SU-DHL-6 (cell line): ENCODE data around the gene DPYSL5.

Experiments used
- H2AFZ ChIP-seq: fragments of 200-600 bp; sonication (generic); 2 replicates; pipeline ENCODE4 v1.6.1; 2014; ENCODE audit warnings: low read depth, mild to moderate bottlenecking, moderate library complexity, mixed read lengths, antibody characterized with exemption, low read length; ENCODE audit not compliant: severe bottlenecking
- H3F3A ChIP-seq: fragments of 200-600 bp; shearing (Covaris generic); 2 replicates; pipeline ENCODE4 v1.6.0; 2016; ENCODE audit warnings: antibody characterized with exemption, mild to moderate bottlenecking; ENCODE audit not compliant: insufficient read depth
- H3K27ac ChIP-seq: fragments of 200-600 bp; sonication (generic); 2 replicates; pipeline ENCODE4 v1.5.1; 2016; ENCODE audit warnings: low read depth, mild to moderate bottlenecking, low read length, moderate library complexity, mixed read lengths
- H3K27me3 ChIP-seq: fragments of 200-600 bp; sonication (generic), shearing (Covaris generic); 2 replicates; pipeline ENCODE4 v1.6.0; 2014; ENCODE audit warnings: mild to moderate bottlenecking, low read length
- H3K36me3 ChIP-seq: fragments of 200-600 bp; sonication (generic); 2 replicates; pipeline ENCODE4 v1.6.1; 2014; ENCODE audit warnings: mild to moderate bottlenecking, low read length, mixed read lengths
- H3K4me2 ChIP-seq: fragments of 300-600, 200-600 bp; shearing (Covaris generic), sonication (generic); 2 replicates; pipeline ENCODE4 v1.6.0; 2014; ENCODE audit warnings: low read length, low read depth, mild to moderate bottlenecking; ENCODE audit not compliant: poor library complexity, severe bottlenecking
- H3K4me3 ChIP-seq: fragments of 200-600 bp; sonication (generic); 2 replicates; pipeline ENCODE4 v1.5.1; 2014; ENCODE audit warnings: antibody characterized with exemption, low read length, mild to moderate bottlenecking, mixed read lengths; ENCODE audit not compliant: insufficient read depth, poor library complexity, severe bottlenecking
- H3K79me2 ChIP-seq: fragments of 200-600 bp; sonication (generic); 2 replicates; pipeline ENCODE4 v1.6.1; 2014; ENCODE audit warnings: mild to moderate bottlenecking, low read length, moderate library complexity; ENCODE audit not compliant: insufficient read depth
- H3K9ac ChIP-seq: fragments of 200-600 bp; sonication (generic); 2 replicates; pipeline ENCODE4 v1.7.0; 2014; ENCODE audit warnings: mild to moderate bottlenecking, low read length
- H3K9me2 ChIP-seq: fragments of 200-600 bp; sonication (generic); replicated peaks from 2 replicates; pipeline ENCODE4 v1.6.1; 2014; ENCODE audit warnings: low read length; ENCODE audit not compliant: insufficient read depth
- H3K9me3 ChIP-seq: fragments of 200-600 bp; sonication (generic); 2 replicates; pipeline ENCODE4 v1.6.1; 2014; ENCODE audit warnings: low read length, mixed read lengths; ENCODE audit not compliant: insufficient read depth
- H4K20me1 ChIP-seq: fragments of 200-600 bp; sonication (generic); 2 replicates; pipeline ENCODE4 v1.6.1; 2014; ENCODE audit warnings: low read depth, mild to moderate bottlenecking, antibody characterized with exemption, low read length, moderate library complexity, mixed read lengths
- EZH2phosphoT487 ChIP-seq: fragments of 200-600 bp; sonication (generic), shearing (Covaris generic); conservative IDR thresholded peaks from 2 replicates; pipeline ENCODE4 v1.6.1; 2018; ENCODE audit warnings: mild to moderate bottlenecking, antibody characterized with exemption, low read length, moderate library complexity, mixed read lengths
- TF ChIP-seq, protein P1 (sequence below): fragments of 200-600 bp; sonication (generic); IDR thresholded peaks from one replicate; pipeline ENCODE4 v1.5.1; 2017; ENCODE audit warnings: antibody characterized with exemption, mild to moderate bottlenecking, low read length, moderate library complexity; ENCODE audit not compliant: insufficient read depth, poor library complexity, severe bottlenecking

The DPYSL5 gene

DNA sequence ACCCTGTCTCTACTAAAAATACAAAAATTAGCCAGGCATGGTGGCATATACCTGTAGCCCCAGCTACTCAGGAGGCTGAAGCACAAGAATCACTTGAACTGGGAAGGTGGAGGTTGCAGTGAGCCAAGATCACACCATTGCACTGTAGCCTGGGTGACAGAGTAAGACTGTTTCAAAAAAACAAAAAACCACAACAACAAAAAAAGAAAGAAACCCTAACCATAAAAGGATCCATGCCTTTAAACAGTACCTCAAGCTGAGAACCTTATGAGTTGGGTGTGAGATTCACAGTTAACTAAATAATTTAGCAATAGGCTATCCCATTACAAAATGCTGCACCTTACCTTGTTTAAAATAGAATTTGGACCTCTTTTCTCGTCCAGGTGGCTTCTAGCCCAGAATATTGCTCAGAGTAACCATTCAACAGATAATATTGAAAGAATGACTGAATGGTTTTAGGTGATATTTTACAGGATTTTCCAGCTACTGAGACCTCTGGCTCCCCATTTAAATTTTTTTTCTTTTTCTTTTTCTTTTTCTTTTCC lies 6.4 kb downstream of the DPYSL5 start:
- Histone ChIP-seq H3F3A (no peaks in the 10 kb centered on the region), H2AFZ (no peak overlapping the region), H3K27me3 (no peaks in the 10 kb centered on the region), H3K4me2 (no peak overlapping the region), H3K9me2 (no peaks in the 10 kb centered on the region), H3K9ac (no peak overlapping the region), H3K9me3 (no peaks in the 10 kb centered on the region), H3K27ac (no peak overlapping the region), H3K79me2 (no peaks in the 10 kb centered on the region), H3K36me3 (no peaks in the 10 kb centered on the region), H4K20me1 (no peaks in the 10 kb centered on the region), H3K4me3 (no peak overlapping the region)
- TF ChIP-seq, protein P1, sequence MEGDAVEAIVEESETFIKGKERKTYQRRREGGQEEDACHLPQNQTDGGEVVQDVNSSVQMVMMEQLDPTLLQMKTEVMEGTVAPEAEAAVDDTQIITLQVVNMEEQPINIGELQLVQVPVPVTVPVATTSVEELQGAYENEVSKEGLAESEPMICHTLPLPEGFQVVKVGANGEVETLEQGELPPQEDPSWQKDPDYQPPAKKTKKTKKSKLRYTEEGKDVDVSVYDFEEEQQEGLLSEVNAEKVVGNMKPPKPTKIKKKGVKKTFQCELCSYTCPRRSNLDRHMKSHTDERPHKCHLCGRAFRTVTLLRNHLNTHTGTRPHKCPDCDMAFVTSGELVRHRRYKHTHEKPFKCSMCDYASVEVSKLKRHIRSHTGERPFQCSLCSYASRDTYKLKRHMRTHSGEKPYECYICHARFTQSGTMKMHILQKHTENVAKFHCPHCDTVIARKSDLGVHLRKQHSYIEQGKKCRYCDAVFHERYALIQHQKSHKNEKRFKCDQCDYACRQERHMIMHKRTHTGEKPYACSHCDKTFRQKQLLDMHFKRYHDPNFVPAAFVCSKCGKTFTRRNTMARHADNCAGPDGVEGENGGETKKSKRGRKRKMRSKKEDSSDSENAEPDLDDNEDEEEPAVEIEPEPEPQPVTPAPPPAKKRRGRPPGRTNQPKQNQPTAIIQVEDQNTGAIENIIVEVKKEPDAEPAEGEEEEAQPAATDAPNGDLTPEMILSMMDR: no peak
- TF ChIP-seq EZH2phosphoT487: no peak

DNA sequence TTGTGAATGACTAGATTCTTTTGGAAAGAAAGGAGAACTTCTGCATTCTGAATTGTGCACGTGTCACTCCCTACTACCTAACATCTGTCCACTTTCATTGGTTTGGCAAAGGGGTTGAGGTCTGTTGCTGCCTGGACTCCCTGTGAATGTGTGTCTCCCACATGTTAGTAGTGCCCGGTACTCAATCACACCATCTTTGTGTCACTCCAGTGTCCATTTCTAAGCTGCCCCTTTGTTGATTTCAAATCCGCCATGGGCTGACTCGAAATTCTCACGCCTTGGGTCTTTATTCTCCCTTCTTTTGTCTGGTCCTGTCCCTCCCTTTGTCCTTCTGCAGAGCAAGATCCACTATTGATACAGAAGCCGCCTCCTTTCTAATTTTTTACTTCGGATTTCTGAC lies 7.5 kb downstream of the DPYSL5 start:
- no peak overlapping the region for H2AFZ ChIP-seq
- no peak overlapping the region for H3K9ac ChIP-seq
- no peaks in the 10 kb centered on the region for H3K9me3 ChIP-seq
- no peaks in the 10 kb centered on the region for H3K79me2 ChIP-seq
- TF ChIP-seq EZH2phosphoT487: no peak
- TF ChIP-seq, protein P1: no peak
- H3K27me3 ChIP-seq: no peaks in the 10 kb centered on the region
- H3K4me3 ChIP-seq: no peak overlapping the region
- H3K4me2 ChIP-seq: no peak overlapping the region
- H3K9me2 ChIP-seq: no peaks in the 10 kb centered on the region
- no peaks in the 10 kb centered on the region for H3F3A ChIP-seq
- H4K20me1 ChIP-seq: no peaks in the 10 kb centered on the region
- no peaks in the 10 kb centered on the region for H3K36me3 ChIP-seq
- no peak overlapping the region for H3K27ac ChIP-seq

DNA sequence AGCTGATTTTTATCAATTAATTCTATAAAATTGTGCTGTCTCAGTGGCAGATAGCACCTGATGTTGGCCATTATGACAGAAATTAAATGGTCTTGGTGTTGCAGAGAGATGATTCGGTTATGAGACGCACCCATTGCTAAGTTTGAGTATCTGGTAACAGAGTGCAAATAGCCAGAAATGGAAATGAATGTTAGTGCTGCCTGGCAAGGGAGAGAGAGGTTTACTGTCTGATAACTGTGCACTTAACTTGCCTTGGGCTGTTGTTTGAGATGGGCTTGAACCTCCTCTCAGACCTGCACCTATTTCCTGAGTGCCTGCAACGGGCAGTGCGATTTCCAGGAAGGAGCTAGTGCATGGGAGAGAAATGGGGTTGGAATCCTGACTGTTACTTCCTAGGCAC lies 11.7 kb downstream of the DPYSL5 start:
- no peak for TF ChIP-seq EZH2phosphoT487
- TF ChIP-seq, protein P1: no peak
- no peak overlapping the region for H3K27ac ChIP-seq

More for the DNA sequence above, 11.7 kb downstream of the DPYSL5 start:
- no peaks in the 10 kb centered on the region for H3K9me3 ChIP-seq
- H2AFZ ChIP-seq: no peak overlapping the region
- no peaks in the 10 kb centered on the region for H3K36me3 ChIP-seq
- H4K20me1 ChIP-seq: no peaks in the 10 kb centered on the region
- H3F3A ChIP-seq: no peaks in the 10 kb centered on the region
- H3K27me3 ChIP-seq: no peaks in the 10 kb centered on the region
- H3K9me2 ChIP-seq: no peaks in the 10 kb centered on the region
- H3K4me3 ChIP-seq: no peak overlapping the region
- H3K9ac ChIP-seq: no peak overlapping the region
- no peaks in the 10 kb centered on the region for H3K79me2 ChIP-seq
- H3K4me2 ChIP-seq: no peak overlapping the region
